Measurements from ENCODE around the gene TNFRSF21.

TNFRSF21 gene

DNA sequence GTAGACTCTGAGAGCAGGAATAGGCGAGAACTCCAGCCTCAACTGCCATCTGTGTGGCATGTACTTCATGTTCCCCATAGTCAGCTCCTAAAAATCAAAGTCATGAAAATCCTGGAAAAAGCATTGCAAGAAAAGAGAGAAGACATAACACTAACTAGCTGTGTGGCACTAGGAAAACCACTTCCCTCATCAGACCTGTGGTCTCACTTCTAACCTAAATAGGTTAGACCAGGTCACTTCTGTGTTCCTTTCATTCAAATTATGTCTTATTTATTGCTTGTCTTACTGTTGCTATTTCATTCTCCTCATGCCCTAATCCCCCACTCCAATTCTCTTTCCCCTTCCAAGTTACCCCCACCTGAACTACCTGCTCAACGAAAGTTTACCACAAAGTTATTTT, 70.2 kb downstream of the TNFRSF21 start:
- Mint-ChIP-seq H3K9me3 (no peaks in the 10 kb centered on the region), H3K4me1 (peaks cover 33% of the 10 kb centered on the region), H3K27me3 (ENCODE audit: low read depth) (no peaks in the 10 kb centered on the region), H3K27ac (no peak overlapping the region), H3K36me3 (ENCODE audit: low read depth) (peaks cover 11% of the 10 kb centered on the region), H3K4me3 (no peak overlapping the region)
- no peak for TF ChIP-seq CTCF (IDR thresholded peaks at IDR 0.05; ENCODE audit: unreplicated experiment in 3 of 3)

DNA sequence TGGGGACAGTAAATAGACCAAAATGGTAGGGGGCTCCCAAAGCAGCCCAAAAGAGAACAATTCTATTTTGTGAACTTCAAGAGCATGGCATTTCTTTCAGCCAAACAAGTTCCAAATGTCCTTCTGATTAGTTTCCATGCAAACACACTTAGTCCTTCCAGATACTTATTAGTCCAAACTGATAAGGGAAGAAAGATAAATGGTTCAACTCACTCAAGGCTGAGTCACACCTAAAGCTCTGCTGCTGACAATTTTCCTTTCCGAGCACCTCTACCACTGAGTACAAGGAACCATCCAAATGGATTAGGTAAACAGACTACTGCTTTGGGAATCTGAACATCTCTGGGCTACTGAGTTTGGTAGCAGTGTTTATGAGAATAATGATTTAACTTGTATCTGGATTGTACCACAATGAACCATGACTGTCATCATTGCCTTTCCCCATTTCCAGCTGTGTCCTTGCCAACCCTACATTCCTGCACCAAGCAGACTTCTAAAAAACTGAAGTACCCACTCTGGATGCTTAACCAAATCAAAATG, 71.2 kb downstream of the TNFRSF21 start:
- Mint-ChIP-seq H3K4me3 (no peak overlapping the region), H3K9me3 (no peaks in the 10 kb centered on the region), H3K4me1 (peaks cover 33% of the 10 kb centered on the region), H3K27ac (no peak overlapping the region), H3K36me3 (ENCODE audit: low read depth) (peaks cover 13% of the 10 kb centered on the region), H3K27me3 (ENCODE audit: low read depth) (no peaks in the 10 kb centered on the region)
- no peak for TF ChIP-seq CTCF (IDR thresholded peaks at IDR 0.05; ENCODE audit: unreplicated experiment in 3 of 3)

- H3K4me1 Mint-ChIP-seq, result peaks cover 27% of the 10 kb centered on the region
- no peaks in the 10 kb centered on the region for H3K27me3 Mint-ChIP-seq (ENCODE audit: low read depth)
- H3K4me3 Mint-ChIP-seq, result no peak overlapping the region
- H3K9me3 Mint-ChIP-seq, result no peaks in the 10 kb centered on the region
- H3K36me3 Mint-ChIP-seq (ENCODE audit: low read depth), result peaks cover 25% of the 10 kb centered on the region
- TF ChIP-seq CTCF (IDR thresholded peaks at IDR 0.05; ENCODE audit: unreplicated experiment in 3 of 3), result no peak
- H3K27ac Mint-ChIP-seq, result no peak overlapping the region
Observed at GRCh38 chr6:47237196-47237595, 72.5 kb downstream of the TNFRSF21 start.

- Mint-ChIP-seq H3K4me3 (no peak overlapping the region), H3K36me3 (ENCODE audit: low read depth) (peaks cover 25% of the 10 kb centered on the region), H3K27me3 (ENCODE audit: low read depth) (no peaks in the 10 kb centered on the region), H3K27ac (peak overlapping the region in 1 of 3 experiments; percentile 8), H3K4me1 (peaks cover 21% of the 10 kb centered on the region), H3K9me3 (no peaks in the 10 kb centered on the region)
- no peak for TF ChIP-seq CTCF (IDR thresholded peaks at IDR 0.05; ENCODE audit: unreplicated experiment in 3 of 3)
Observed at GRCh38 chr6:47235964-47236760, 73.5 kb downstream of the TNFRSF21 start.

- Mint-ChIP-seq H3K27me3 (ENCODE audit: low read depth) (no peaks in the 10 kb centered on the region), H3K27ac (no peak overlapping the region), H3K4me3 (no peak overlapping the region), H3K36me3 (ENCODE audit: low read depth) (peaks cover 32% of the 10 kb centered on the region), H3K9me3 (no peaks in the 10 kb centered on the region), H3K4me1 (peaks cover 21% of the 10 kb centered on the region)
- no peak for TF ChIP-seq CTCF (IDR thresholded peaks at IDR 0.05; ENCODE audit: unreplicated experiment in 3 of 3)
Observed at GRCh38 chr6:47235421-47235820, 74.3 kb downstream of the TNFRSF21 start.

Measured in nephron (organoid).